GM19468 (cell line): ENCODE measurements around the gene PPM1F.
"Not testable (repeated sequence)": the region's sequence is repeated elsewhere in the genome, so short reads cannot be mapped to it uniquely, and the experiment has no call there.

Experiments used
- ATAC-seq: cut with Tn5 transposase; IDR thresholded peaks from one replicate; pipeline ENCODE4 v1.9.1; 2021; ENCODE audit warnings: mild to moderate bottlenecking, moderate library complexity, moderate number of reproducible peaks; ENCODE audit not compliant: unreplicated experiment; ENCODE audit errors: extremely low read depth

Gene PPM1F

GRCh38 chr22:21923163-21923561 lies 29.5 kb downstream of the PPM1F start:
- ATAC-seq = no peak

GRCh38 chr22:21922370-21923162 lies 30.1 kb downstream of the PPM1F start:
- ATAC-seq = no peak

- no peak for ATAC-seq
Measured at GRCh38 chr22:21921729-21922128, 30.9 kb downstream of the PPM1F start.

- ATAC-seq = no peak
Measured at GRCh38 chr22:21921184-21921721, 31.4 kb downstream of the PPM1F start.

DNA sequence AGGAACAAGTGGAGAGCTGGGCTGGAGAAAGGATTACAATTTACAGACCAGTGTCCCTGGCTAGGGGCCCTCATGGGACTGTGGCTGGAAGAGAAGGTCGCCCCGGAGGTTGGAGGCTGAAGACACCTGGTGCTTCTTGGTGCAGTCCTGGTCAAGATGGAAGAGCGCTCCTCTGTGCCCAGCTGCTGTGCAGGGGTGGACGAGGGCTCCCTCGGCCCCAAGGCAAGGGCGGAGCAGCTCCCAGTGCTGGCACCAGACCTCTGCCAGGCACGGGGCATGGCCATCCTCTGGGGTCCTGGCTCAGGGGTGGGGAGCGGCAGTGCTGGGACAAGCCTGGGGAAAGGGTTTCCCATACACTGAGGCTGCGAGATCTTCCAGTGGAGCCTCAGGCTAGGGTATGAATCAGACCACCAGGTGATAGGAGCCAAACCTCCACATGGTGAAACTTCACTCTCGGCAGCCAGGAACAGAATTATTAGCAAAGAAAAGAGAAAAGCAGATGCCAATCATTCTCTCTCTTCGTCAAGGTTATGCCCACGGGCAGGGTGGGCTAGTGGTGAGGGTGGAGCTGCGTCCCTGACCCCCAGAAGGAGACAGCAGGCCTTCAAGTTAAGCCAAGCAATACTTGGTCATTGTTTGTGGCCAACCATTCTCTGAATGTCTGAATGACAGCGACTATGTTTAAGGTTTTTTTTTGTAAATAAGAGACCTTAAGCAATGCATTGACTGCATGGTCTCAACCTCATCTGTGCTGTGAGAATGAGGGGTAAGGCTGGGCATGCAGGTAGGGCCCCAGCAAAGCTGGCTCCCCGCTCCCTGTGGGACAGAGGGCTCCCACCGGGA lies 32.1 kb downstream of the PPM1F start:
- ATAC-seq = no peak

DNA sequence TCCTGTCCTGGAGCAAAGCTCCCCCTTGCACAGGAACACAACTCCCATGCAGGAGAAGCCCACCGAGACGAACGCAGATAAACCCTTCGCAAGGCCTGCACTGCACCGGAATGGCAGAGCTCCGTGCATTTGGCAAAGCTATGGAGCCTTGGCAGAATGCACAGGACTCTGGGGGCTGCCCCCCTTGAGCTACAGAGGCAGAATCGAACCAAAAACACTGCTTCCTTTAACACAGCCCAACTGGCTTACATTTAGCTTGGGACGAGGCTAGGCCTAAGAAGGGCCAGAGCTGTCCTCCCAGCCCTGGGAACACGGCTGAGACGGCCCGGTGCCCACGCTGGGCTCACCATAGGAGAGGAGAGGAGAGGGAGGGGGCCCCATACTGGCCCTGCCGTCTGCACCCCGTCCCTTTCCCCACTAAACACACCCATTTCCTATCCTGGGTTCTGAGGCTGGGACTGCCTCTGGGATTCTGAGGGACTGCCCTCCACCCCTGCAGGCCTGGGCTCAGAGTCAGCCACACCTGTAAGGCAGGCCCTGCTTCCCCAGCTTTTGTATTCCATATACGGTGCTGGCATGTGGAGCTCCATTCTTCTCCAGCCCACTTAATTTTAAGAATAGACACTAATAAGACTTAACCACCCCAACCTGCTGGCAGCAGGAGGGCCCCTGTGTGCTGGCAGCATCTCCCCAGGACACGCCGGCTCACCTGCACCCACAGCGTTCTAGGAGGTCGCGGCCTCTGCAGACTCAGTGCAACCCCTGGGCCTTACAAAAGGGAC lies 32.9 kb downstream of the PPM1F start:
- no peak for ATAC-seq

DNA sequence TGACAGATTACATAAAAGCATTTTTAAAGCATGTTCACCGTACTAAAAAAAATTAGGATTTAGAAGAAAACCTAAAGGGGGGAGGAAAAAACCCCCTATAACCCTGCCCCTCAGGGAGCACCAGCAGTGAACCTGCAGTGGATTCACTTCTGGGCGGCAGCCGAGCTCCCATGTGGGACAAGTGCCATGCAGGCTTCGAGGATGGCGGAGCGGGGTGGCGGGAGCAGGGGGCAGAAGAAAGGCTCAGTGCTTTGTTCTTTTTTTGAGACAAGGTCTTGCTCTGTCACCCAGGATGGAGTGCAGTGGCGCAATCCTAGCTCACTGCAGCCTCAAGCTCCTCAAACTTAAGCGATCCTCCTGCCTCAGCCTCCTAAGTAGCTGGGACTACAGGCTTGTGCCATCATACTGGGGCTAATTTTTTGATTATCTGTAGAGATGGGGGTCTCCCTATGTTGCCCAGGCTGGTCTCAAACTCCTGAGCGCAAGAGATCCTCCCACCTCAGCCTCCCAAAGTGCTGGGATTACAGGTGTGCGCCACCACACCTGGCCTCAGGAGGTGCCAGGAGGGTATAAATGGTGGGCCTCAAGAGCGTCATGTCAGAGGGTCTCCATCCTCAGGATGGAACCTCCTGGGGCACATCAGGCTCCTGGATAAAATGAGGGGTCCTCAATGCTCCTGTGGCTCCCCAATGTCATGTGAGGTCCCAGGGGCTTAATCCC lies 34.0 kb downstream of the PPM1F start:
- no peak for ATAC-seq

GRCh38 chr22:21917959-21918261 lies 34.7 kb downstream of the PPM1F start:
- no peak for ATAC-seq

- ATAC-seq = no peak
Measured at GRCh38 chr22:21917181-21917958, 35.3 kb downstream of the PPM1F start.

- ATAC-seq = no peak
Measured at GRCh38 chr22:21916309-21916918, 36.2 kb downstream of the PPM1F start.

DNA sequence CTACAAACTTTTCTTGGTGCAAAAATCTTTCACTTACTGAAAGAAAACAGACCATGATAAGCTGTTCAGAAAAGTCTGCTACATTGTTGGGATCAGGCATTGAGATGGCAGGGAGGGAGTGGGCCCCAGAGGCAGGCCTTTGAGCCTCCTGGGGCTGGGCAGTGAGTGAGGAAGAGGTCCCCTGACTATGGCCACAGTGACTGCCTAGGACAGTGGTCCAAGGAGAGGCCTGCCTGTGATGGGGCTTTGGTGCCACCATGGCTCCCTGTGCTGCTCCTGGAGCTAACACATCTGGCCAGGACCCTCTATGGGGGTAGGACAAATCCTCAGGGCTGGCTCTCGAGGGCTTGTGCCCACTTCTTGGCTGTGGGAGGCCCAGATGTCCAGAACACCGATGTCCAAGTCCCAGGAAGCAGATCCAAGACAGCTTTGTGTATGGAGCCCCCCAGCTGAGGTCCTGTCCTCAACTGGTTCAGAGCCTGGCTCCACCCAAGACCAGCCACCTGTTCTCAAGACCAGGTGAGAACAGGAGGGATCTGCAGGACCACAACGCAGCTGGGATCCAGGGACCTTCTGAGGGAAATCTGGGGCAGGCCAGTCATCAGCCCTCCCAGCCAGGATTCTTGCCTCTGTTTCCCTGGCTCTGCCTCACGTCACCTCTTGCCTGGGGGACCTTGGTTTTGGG lies 36.9 kb downstream of the PPM1F start:
- no peak for ATAC-seq

DNA sequence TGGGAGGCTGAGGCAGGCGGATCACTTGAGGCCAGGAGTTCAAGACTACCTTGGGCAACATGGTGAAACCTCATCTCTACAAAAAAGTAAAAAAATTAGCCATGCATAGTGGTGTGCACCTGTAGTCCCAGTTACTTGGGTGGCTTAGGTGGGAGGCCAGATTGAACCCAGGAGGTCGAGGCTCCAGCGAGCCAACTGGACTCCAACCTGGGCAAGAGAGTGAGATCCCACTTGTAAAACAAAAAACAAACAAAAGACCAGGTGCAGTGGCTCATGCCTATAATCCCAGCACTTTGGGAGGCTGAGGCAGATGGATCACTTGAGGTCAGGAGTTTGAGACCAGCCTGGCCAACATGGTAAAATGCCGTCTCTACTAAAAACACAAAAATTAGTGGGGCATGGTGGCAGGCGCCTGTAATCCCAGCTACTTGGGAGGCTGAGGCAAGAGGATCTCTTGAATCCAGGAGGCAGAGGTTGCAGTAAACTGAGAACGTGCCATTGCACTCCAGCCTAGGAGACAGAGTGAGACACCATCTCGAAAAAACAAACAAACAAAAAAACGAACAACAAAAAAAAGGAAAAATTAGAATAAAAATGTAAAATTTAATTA lies 38.5 kb downstream of the PPM1F start:
- not testable (repeated sequence) for ATAC-seq

GRCh38 chr22:21910367-21910766 lies 42.3 kb downstream of the PPM1F start:
- not testable (repeated sequence) for ATAC-seq

- no peak for ATAC-seq
Measured at GRCh38 chr22:21909871-21910270, 42.8 kb downstream of the PPM1F start.

- ATAC-seq = no peak
Measured at GRCh38 chr22:21907638-21908522, 44.8 kb downstream of the PPM1F start.

DNA sequence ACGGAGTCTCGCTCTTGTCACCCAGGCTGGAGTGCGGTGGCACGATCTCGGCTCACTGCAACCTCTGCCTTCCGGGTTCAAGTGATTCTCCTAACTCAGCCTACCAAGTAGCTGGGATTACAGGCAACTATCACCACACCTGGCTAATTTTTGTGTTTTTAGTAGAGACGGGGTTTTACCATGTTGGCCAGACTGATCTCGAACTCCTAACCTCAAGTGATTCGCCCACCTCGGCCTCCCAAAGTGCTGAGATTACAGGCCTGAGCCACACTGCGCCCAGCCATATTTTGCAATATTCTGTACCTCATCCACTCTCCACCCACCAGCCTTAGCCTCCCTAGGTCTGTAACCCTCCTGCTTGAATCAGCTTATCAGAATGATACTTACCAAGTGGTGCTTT lies 47.4 kb downstream of the PPM1F start:
- ATAC-seq = not testable (repeated sequence)

- no peak for ATAC-seq
Measured at GRCh38 chr22:21904250-21904789, 48.3 kb downstream of the PPM1F start.
